HG02642 (cell line): Measurements from ENCODE around the gene HMGCS2.
"Not testable (repeated sequence)": the region's sequence is repeated elsewhere in the genome, so short reads cannot be mapped to it uniquely, and the experiment has no call there.

ENCODE experiments used
- ATAC-seq: cut with Tn5 transposase; IDR thresholded peaks from one replicate; pipeline ENCODE4 v1.9.1; 2021; ENCODE audit warnings: mild to moderate bottlenecking; ENCODE audit not compliant: unreplicated experiment, poor library complexity

The HMGCS2 gene

GRCh38 chr1:119711356-119711803 is 57.3 kb downstream of the HMGCS2 start:
- ATAC-seq: not testable (repeated sequence)

- ATAC-seq: not testable (repeated sequence)
These were observed 62.1 kb downstream of the HMGCS2 start for GRCh38 chr1:119706599-119706998.

GRCh38 chr1:119703666-119704450 is 64.8 kb downstream of the HMGCS2 start:
- ATAC-seq: no peak

GRCh38 chr1:119702384-119702783 is 66.3 kb downstream of the HMGCS2 start:
- no peak for ATAC-seq

- ATAC-seq: no peak
These were observed 67.0 kb downstream of the HMGCS2 start for GRCh38 chr1:119701659-119702058.

- no peak for ATAC-seq
These were observed 68.4 kb downstream of the HMGCS2 start for GRCh38 chr1:119700326-119700725.
